HG03521 (cell line): ENCODE data around the gene GOSR2.

ENCODE experiments used
- ATAC-seq: cut with Tn5 transposase; IDR thresholded peaks from one replicate; pipeline ENCODE4 v1.9.1; 2021; ENCODE audit warnings: mild to moderate bottlenecking, moderate library complexity; ENCODE audit not compliant: unreplicated experiment

Gene GOSR2

GRCh38 chr17:46958041-46958591, 35.2 kb downstream of the GOSR2 start:
- no peak for ATAC-seq

- ATAC-seq, result no peak
Measured at GRCh38 chr17:46960152-46960551, 37.2 kb downstream of the GOSR2 start.

- no peak for ATAC-seq
Measured at GRCh38 chr17:46962374-46962790, 39.4 kb downstream of the GOSR2 start.

- no peak for ATAC-seq
Measured at GRCh38 chr17:46963571-46963970, 40.6 kb downstream of the GOSR2 start.

- ATAC-seq, result no peak
Measured at GRCh38 chr17:46964315-46965265, 41.6 kb downstream of the GOSR2 start.

GRCh38 chr17:46968224-46968834, 45.4 kb downstream of the GOSR2 start:
- ATAC-seq, result no peak

- no peak for ATAC-seq
Measured at GRCh38 chr17:46968896-46969295, 45.9 kb downstream of the GOSR2 start.

GRCh38 chr17:46971647-46972300, 48.8 kb downstream of the GOSR2 start:
- no peak for ATAC-seq

- no peak for ATAC-seq
Measured at GRCh38 chr17:46972346-46972745, 49.4 kb downstream of the GOSR2 start.

GRCh38 chr17:46974086-46974485, 51.1 kb downstream of the GOSR2 start:
- ATAC-seq, result no peak

- no peak for ATAC-seq
Measured at GRCh38 chr17:46975287-46975686, 52.3 kb downstream of the GOSR2 start.

GRCh38 chr17:46976626-46977270, 53.8 kb downstream of the GOSR2 start:
- no peak for ATAC-seq

GRCh38 chr17:46977348-46977747, 54.4 kb downstream of the GOSR2 start:
- ATAC-seq, result no peak

- ATAC-seq, result no peak
Measured at GRCh38 chr17:46977750-46978488, 55.0 kb downstream of the GOSR2 start.

- ATAC-seq, result no peak
Measured at GRCh38 chr17:46978489-46979146, 55.7 kb downstream of the GOSR2 start.

- no peak for ATAC-seq
Measured at GRCh38 chr17:46979147-46979863, 56.3 kb downstream of the GOSR2 start, which contains the start of gene RPRML. RPRML (minus strand) TSS chr17:46979253; CDS start chr17:46979007, 246 bp downstream.

- no peak for ATAC-seq
Measured at GRCh38 chr17:46982577-46982976, 59.6 kb downstream of the GOSR2 start.

GRCh38 chr17:46983782-46984181, 60.8 kb downstream of the GOSR2 start:
- ATAC-seq, result no peak

GRCh38 chr17:46984341-46984740, 61.4 kb downstream of the GOSR2 start:
- no peak for ATAC-seq
